Right lobe of liver (tissue), 6 donors: Measurements from ENCODE around the gene ZFP14. TPM values are rescaled to one million over a fixed set of nuclear protein-coding genes. Genes with fewer than 3 reads are reported as not detected.

Experiments
- ATAC-seq, 4 donors: fragments of 200-7000 bp; cut with Tn5 transposase; one replicate each; pipeline ENCODE4 v1.9.1; 2020; ENCODE audit warnings: mild to moderate bottlenecking in 4 of 4, moderate library complexity in 4 of 4
- DNase-seq, 3 donors: peaks; one replicate each; pipeline ENCODE4 v3.0.0-alpha.2; 2020
- H3K27ac ChIP-seq, 3 donors: fragments of 200-600 bp; one replicate each; pipeline ENCODE4 v1.8.0; 2022
- H3K27me3 ChIP-seq, 2 donors: fragments of 200-600 bp; one replicate each; pipeline ENCODE4 v1.8.0; 2022
- H3K36me3 ChIP-seq, 4 donors: fragments of 200-600 bp; sonication (generic) in 1 of 4; one replicate each; pipeline versions ENCODE4 v1.5.1 to v1.8.0; 2017 to 2022; ENCODE audit warnings: control low read depth in 1 of 4
- H3K4me1 ChIP-seq, 4 donors: fragments of 200-600 bp; sonication (generic) in 1 of 4; one replicate each; pipeline versions ENCODE4 v1.5.1 to v1.8.0; 2017 to 2022; ENCODE audit warnings: control low read depth in 1 of 4
- H3K4me3 ChIP-seq, 3 donors: fragments of 200-600 bp; one replicate each; pipeline ENCODE4 v1.8.0; 2022
- H3K9me3 ChIP-seq, 4 donors: fragments of 200-600 bp; sonication (generic) in 1 of 4; one replicate each; pipeline versions ENCODE4 v1.5.1 to v1.8.0; 2017 to 2022; ENCODE audit warnings: control low read depth in 1 of 4
- POLR2A ChIP-seq: fragments of 450-650 bp; IDR thresholded peaks from one replicate; pipeline ENCODE4 v1.6.1; 2017; ENCODE audit warnings: antibody characterized with exemption, mild to moderate bottlenecking
- WGBS: methylation state at CpG from one replicate; pipeline ENCODE4 v1.1.6; 2018; ENCODE audit warnings: low coverage, low lambda C conversion rate; ENCODE audit not compliant: insufficient coverage; ENCODE audit errors: missing lambda C conversion rate; 5-methylcytosine and 5-hydroxymethylcytosine counted together
- intact Hi-C, 2 donors: fragments of 100-400 bp; cut with DNase I; formaldehyde crosslinking; loops; one replicate each; pipeline versions ENCODE4 v1.11.2 to v1.14.1; 2022
- total RNA-seq, 6 experiments: library from RNA; depleted of rRNA in 2 of 6; stranded (reverse); fragments of >200 nt in 2 of 6; fragmentation: NEBNext Ultra II Directional in 3 of 6; extraction: Animal tissue kit (Norgen Biotek cat#: 25700) in 3 of 6; gene quantifications; one replicate each; pipeline versions ENCODE4 v1.1.0 to v1.2.4, GENCODE V29; 2016 to 2023
- TF ChIP-seq, protein P1 (sequence below), 4 donors: fragments of 200-600 bp in 3 of 4; fragments of 450-650 bp in 1 of 4; IDR thresholded peaks; one replicate each; pipeline versions ENCODE4 v1.5.1 to v1.8.0; 2016 to 2022; ENCODE audit warnings: antibody characterized with exemption in 4 of 4, mild to moderate bottlenecking in 2 of 4
- donor health status: DM: no; HTN: yes; CAD: no.
- donor health status: DM: no; HTN: no; CAD: no.
- donor health status: DM: no; HTN: no; CAD: no.
- donor health status: DM: no; HTN: yes; CAD: no.
- donor health status: DM: no; HTN: yes; CAD: no.

Gene ZFP14
- total RNA-seq, 6 experiments from 2014 or later: 1.1 to 1.9 (median 1.8) TPM

DNA sequence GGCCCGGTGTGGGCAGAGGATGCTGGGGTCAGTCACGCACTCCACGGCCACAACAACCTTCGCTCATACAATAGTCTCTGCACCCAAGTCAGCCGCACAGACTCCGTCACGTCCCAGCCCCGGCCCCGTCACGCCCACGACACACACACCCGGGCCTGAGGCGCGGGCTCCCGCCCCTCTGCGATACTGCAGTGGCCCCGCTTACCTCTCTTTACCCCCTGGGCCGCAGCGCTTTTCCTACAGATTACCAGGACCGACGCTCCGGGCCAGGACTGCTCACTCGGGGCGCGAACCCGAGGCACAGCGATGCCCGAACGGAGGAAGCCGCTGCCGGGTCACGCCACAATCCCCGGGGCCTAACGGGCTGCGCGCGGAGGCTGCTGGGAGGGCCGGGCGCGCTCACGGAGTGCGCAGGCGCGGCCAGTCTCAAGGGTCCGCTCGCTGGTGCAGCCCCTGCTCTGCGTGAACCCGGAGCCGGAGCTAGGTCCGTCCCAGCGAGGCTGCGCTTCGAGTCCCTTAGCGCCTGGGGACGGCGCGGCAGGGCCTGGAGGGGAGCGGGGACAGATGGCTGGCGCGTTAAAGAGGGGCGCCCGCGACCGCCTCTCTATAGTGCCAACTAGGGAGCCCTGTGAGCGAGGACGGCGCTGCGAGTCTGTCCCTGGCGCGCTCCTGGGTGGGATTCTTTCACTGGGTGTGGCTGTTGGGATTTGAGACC is 39.4 kb upstream of the ZFP14 start, which contains the start of gene ZFP82:
TSS of gene ZFP82 (minus strand) at position 358 of the 715 bp plus-strand sequence. CDS start 8,855 bp downstream, outside the sequence.
- WGBS: 4% methylated on average over 13 of the region's 70 CpGs
- Histone ChIP-seq H3K4me1 (peaks cover 0 to 4% (median 0%) of the 10 kb centered on the region in 4 donors), H3K9me3 (no peaks in the 10 kb centered on the region), H3K4me3 (peak within 1 kb of the TSS; percentile 34 to 67 (median 50)), H3K27ac (peak within 1 kb of the TSS; percentile 37 to 60 (median 50)), H3K27me3 (no peaks in the 10 kb centered on the region), H3K36me3 (no peaks in the 10 kb centered on the region)
- TF ChIP-seq, protein P1, sequence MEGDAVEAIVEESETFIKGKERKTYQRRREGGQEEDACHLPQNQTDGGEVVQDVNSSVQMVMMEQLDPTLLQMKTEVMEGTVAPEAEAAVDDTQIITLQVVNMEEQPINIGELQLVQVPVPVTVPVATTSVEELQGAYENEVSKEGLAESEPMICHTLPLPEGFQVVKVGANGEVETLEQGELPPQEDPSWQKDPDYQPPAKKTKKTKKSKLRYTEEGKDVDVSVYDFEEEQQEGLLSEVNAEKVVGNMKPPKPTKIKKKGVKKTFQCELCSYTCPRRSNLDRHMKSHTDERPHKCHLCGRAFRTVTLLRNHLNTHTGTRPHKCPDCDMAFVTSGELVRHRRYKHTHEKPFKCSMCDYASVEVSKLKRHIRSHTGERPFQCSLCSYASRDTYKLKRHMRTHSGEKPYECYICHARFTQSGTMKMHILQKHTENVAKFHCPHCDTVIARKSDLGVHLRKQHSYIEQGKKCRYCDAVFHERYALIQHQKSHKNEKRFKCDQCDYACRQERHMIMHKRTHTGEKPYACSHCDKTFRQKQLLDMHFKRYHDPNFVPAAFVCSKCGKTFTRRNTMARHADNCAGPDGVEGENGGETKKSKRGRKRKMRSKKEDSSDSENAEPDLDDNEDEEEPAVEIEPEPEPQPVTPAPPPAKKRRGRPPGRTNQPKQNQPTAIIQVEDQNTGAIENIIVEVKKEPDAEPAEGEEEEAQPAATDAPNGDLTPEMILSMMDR (IDR thresholded peaks at IDR 0.05): no peak
- TF ChIP-seq POLR2A: peak; percentile 26
- intact Hi-C loops: no loop called here
- DNase-seq (peak; percentile 66 to 76 (median 73)), ATAC-seq (peak; percentile 86 to 96 (median 94))

DNA sequence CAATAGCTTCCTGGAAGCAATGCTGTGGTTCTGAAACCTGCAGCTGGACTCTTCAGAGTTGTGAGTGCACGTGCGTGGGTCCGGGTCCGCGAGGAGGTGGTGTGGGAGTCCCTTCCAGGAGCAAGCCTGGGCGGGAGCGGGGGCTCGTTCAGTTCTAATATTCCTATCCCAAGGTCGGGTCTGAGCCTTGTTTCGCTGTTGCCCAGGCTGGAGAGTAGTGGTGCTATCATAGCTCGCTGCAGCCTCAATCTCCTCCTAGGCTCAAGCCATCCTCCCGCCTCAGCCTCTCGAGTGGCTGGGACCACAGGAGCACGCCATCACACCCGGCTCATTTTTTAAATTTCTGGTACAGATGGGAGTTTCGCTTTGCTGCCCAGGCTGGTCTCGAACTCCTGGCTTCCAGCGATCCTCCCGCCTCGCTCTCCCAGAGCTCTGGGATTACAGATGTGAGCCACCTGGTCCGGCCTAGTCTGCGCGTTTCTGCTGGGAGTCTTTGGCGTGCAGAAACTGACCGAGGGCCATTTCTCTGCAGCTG is 38.8 kb upstream of the ZFP14 start:
- DNase-seq (peak in 1 of 3 donors; percentile 19), ATAC-seq (no peak)
- WGBS: 22% methylated on average over 18 of the region's 25 CpGs
- no peaks in the 10 kb centered on the region for H3K36me3 ChIP-seq
- peaks cover 0 to 4% (median 0%) of the 10 kb centered on the region in 4 donors for H3K4me1 ChIP-seq
- intact Hi-C loops: no loop called here
- H3K27ac ChIP-seq: peak overlapping the region; percentile 37 to 60 (median 50)
- peak overlapping the region; percentile 34 to 67 (median 50) for H3K4me3 ChIP-seq
- TF ChIP-seq, protein P1 (IDR thresholded peaks at IDR 0.05): no peak
- no peak for TF ChIP-seq POLR2A
- H3K9me3 ChIP-seq: no peaks in the 10 kb centered on the region
- H3K27me3 ChIP-seq: no peaks in the 10 kb centered on the region

DNA sequence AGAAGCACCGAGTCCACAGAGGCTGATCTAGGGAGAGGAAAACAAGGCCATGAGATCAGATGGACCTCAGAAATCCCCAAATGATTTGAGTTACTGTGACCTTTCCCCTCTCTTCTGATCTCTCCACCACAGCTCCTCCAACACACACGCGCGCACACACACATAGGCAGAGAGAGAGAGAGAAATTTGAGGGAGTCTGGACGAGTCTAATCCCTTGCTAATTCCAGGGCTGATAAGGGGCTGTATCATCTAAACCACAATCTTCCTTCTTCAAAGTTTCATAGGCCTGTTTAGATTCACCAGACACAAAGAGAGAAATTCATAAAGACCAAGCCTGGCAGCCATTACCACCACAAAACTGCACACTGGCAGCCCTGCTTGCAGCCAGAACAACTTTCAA is 30.8 kb upstream of the ZFP14 start:
- WGBS: 50% methylated on average over 1 of the region's 5 CpGs
- Histone ChIP-seq H3K9me3 (peaks cover 0 to 3% (median 0%) of the 10 kb centered on the region in 4 donors), H3K27ac (no peak overlapping the region), H3K36me3 (peaks cover 0 to 11% (median 3%) of the 10 kb centered on the region in 4 donors), H3K4me3 (no peak overlapping the region), H3K27me3 (no peaks in the 10 kb centered on the region), H3K4me1 (no peaks in the 10 kb centered on the region)
- ATAC-seq: no peak
- intact Hi-C loops: no loop called here
- TF ChIP-seq, protein P1 (IDR thresholded peaks at IDR 0.05): no peak
- no peak for TF ChIP-seq POLR2A
- no peak for DNase-seq

DNA sequence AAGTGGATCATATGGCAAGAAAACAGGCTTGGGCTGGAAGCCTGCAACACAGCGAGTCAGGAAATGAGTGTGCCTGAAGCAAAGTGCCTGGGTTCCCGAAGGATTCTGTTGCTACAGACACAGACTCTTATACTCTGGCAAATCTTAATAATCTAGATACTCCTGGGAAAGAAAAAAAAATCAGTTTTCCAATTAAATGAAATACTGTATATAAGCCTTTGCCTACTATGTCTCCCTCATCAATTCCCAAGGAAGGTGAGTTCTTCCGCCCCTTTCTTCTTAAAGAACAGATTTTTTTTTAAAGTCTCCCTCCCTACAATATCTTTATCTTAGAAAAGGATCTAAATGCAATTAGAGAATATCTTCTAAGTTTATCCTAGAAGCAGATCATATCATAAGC is 29.1 kb upstream of the ZFP14 start:
- Histone ChIP-seq H3K4me1 (no peaks in the 10 kb centered on the region), H3K27ac (no peak overlapping the region), H3K36me3 (peaks cover 0 to 11% (median 5%) of the 10 kb centered on the region in 4 donors), H3K27me3 (no peaks in the 10 kb centered on the region), H3K4me3 (no peak overlapping the region), H3K9me3 (peaks cover 0 to 3% (median 0%) of the 10 kb centered on the region in 4 donors)
- 55% methylated on average over 2 of the region's 3 CpGs for WGBS
- no peak for ATAC-seq
- no peak for TF ChIP-seq POLR2A
- TF ChIP-seq, protein P1 (IDR thresholded peaks at IDR 0.05): no peak
- intact Hi-C loops: no loop called here
- no peak for DNase-seq
